DND-41 (cell line): ENCODE measurements around the gene IL21.

Source experiments
- ATAC-seq: fragments of 200-7000 bp; cut with Tn5 transposase; 3 replicates; pipeline ENCODE4 v1.9.1; 2021; ENCODE audit warnings: low read depth; ENCODE audit not compliant: insufficient read depth
- DNase-seq: peaks from one replicate; pipeline ENCODE4 v3.0.0-alpha.2; 2020
- H2AFZ ChIP-seq: 2 replicates; pipeline ENCODE4 v1.6.0; 2012; ENCODE audit warnings: low read depth, low read length
- H3K27ac ChIP-seq: 2 replicates; pipeline ENCODE4 v1.5.1; 2012; ENCODE audit warnings: low read length, inconsistent platforms
- H3K27me3 ChIP-seq: fragments of 200-600 bp; sonication (generic); 2 replicates; pipeline ENCODE4 v1.6.0; 2012; ENCODE audit warnings: low read length, mild to moderate bottlenecking, inconsistent platforms; ENCODE audit not compliant: insufficient read depth, poor library complexity
- H3K36me3 ChIP-seq: 2 replicates; pipeline ENCODE4 v1.5.1; 2012; ENCODE audit warnings: low read length, inconsistent platforms; ENCODE audit not compliant: insufficient read depth
- H3K4me1 ChIP-seq: 2 replicates; pipeline ENCODE4 v1.5.1; 2012; ENCODE audit warnings: mild to moderate bottlenecking, low read length; ENCODE audit not compliant: insufficient read depth
- H3K4me2 ChIP-seq: 2 replicates; pipeline ENCODE4 v1.6.0; 2012; ENCODE audit warnings: mild to moderate bottlenecking, moderate library complexity, low read length, inconsistent platforms; ENCODE audit not compliant: insufficient read depth
- H3K4me3 ChIP-seq, 2 experiments: fragments of 200-600 bp in 1 of 2; shearing (Covaris generic) in 1 of 2; 2 replicates each; pipeline ENCODE4 v1.5.1; 2012 to 2016; ENCODE audit warnings: inconsistent platforms in 2 of 2, low read length in 2 of 2, mild to moderate bottlenecking in 2 of 2, low read depth in 1 of 2, moderate library complexity in 1 of 2
- H3K79me2 ChIP-seq: 2 replicates; pipeline ENCODE4 v1.6.0; 2012; ENCODE audit warnings: low read length, inconsistent platforms; ENCODE audit not compliant: insufficient read depth
- H3K9ac ChIP-seq: 2 replicates; pipeline ENCODE4 v1.6.0; 2012; ENCODE audit warnings: low read depth, mild to moderate bottlenecking, inconsistent platforms, low read length, moderate library complexity
- H3K9me3 ChIP-seq: 2 replicates; pipeline ENCODE4 v1.5.1; 2012; ENCODE audit warnings: low read length, moderate library complexity, mild to moderate bottlenecking, inconsistent platforms; ENCODE audit not compliant: insufficient read depth, severe bottlenecking
- H4K20me1 ChIP-seq: 2 replicates; pipeline ENCODE4 v1.6.0; 2012; ENCODE audit warnings: low read length; ENCODE audit not compliant: insufficient read depth
- CTCF ChIP-seq: IDR thresholded peaks from 2 replicates; pipeline ENCODE4 v1.5.1; 2012; ENCODE audit warnings: borderline replicate concordance, low read length, moderate library complexity, mild to moderate bottlenecking; ENCODE audit not compliant: poor library complexity, severe bottlenecking; ENCODE audit errors: extremely low read depth
- EZH2 ChIP-seq: IDR thresholded peaks from 3 replicates; pipeline ENCODE4 v1.6.1; 2012; ENCODE audit warnings: borderline replicate concordance, low read depth, mild to moderate bottlenecking, moderate library complexity, low read length, inconsistent platforms; ENCODE audit not compliant: severe bottlenecking

The IL21 gene

DNA sequence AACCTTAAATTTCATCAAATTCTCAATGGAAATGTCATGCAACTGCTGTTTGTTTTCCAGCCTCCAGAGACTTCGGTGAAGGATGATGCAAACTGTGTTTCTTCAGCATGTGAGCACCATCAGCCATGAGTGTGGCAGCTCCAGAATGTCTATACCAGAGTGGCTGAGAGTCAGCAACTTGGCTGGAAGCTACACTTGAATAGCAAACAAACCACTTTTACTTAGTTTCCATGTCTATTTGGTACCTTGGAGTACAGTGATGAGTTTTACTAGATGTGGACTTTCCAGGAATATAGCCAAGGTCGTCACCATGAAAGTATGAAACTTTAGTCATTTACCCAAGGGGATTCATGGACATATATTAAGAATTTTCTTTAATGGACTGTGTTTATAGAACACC, 4.3 kb upstream of the IL21 start:
- H3K27ac ChIP-seq, result no peak overlapping the region
- no peak for DNase-seq

GRCh38 chr4:122624205-122624604, 3.3 kb upstream of the IL21 start:
- no peaks in the 10 kb centered on the region; the same call in 1 of the 2 replicates for H4K20me1 ChIP-seq
- ATAC-seq (no peak), DNase-seq (no peak)
- no peak overlapping the region for H3K9ac ChIP-seq
- H3K4me3 ChIP-seq, result no peak overlapping the region
- H3K9me3 ChIP-seq, result no peaks in the 10 kb centered on the region
- no peaks in the 10 kb centered on the region for H3K4me1 ChIP-seq
- no peaks in the 10 kb centered on the region for H3K36me3 ChIP-seq
- TF ChIP-seq CTCF (no peak), EZH2 (no peak)
- no peak overlapping the region for H3K27ac ChIP-seq
- no peak overlapping the region for H2AFZ ChIP-seq
- H3K79me2 ChIP-seq, result no peaks in the 10 kb centered on the region
- H3K4me2 ChIP-seq, result no peak overlapping the region
- H3K27me3 ChIP-seq, result peaks cover 36% of the 10 kb centered on the region

More for the DNA sequence above, 4.3 kb upstream of the IL21 start:
- no peaks in the 10 kb centered on the region for H3K79me2 ChIP-seq
- no peaks in the 10 kb centered on the region for H3K36me3 ChIP-seq
- H3K4me1 ChIP-seq, result no peaks in the 10 kb centered on the region
- peaks cover 41% of the 10 kb centered on the region for H3K27me3 ChIP-seq
- H3K9me3 ChIP-seq, result no peaks in the 10 kb centered on the region
- TF ChIP-seq CTCF, result no peak
- H2AFZ ChIP-seq, result no peak overlapping the region
- no peak overlapping the region for H3K4me3 ChIP-seq
- ATAC-seq, result no peak
- H4K20me1 ChIP-seq, result no peaks in the 10 kb centered on the region; the same call in 1 of the 2 replicates
- H3K9ac ChIP-seq, result no peak overlapping the region
- no peak overlapping the region for H3K4me2 ChIP-seq

- Histone ChIP-seq H3K4me1 (no peaks in the 10 kb centered on the region), H3K36me3 (no peaks in the 10 kb centered on the region), H3K9me3 (no peaks in the 10 kb centered on the region), H3K27me3 (peaks cover 35% of the 10 kb centered on the region), H3K79me2 (no peaks in the 10 kb centered on the region), H3K4me3 (no peak overlapping the region), H2AFZ (no peak overlapping the region), H3K9ac (no peak overlapping the region), H4K20me1 (no peaks in the 10 kb centered on the region; the same call in 1 of the 2 replicates), H3K27ac (no peak overlapping the region), H3K4me2 (no peak overlapping the region)
- TF ChIP-seq CTCF (no peak), EZH2 (no peak)
- no peak for ATAC-seq
- no peak for DNase-seq
These were observed 2.8 kb upstream of the IL21 start for GRCh38 chr4:122623637-122624166.

DNA sequence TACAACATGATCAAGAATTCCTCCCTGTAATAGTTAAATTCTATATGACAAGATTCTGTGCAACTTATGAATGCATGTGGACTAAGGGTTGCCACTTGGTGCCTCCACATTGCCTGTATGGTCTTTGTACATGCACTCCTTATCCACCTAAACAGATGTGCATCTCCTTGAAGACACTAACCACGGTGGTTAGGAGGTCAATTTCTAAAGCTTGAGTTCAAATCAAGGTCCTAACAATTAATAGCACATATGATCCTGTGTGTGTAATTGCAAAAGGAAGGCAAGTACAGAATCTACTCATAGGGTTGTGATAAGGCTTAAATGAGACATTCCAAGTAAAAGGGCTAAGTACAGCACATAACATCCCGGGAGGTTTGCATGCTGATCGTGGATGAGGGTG, 1.5 kb upstream of the IL21 start:
- H3K27me3 ChIP-seq, result peaks cover 35% of the 10 kb centered on the region
- H3K4me1 ChIP-seq, result no peaks in the 10 kb centered on the region
- H2AFZ ChIP-seq, result no peak overlapping the region
- TF ChIP-seq CTCF, result no peak
- TF ChIP-seq EZH2, result no peak
- ATAC-seq (no peak), DNase-seq (no peak)
- no peaks in the 10 kb centered on the region for H3K36me3 ChIP-seq
- H3K9me3 ChIP-seq, result no peaks in the 10 kb centered on the region
- H3K79me2 ChIP-seq, result no peaks in the 10 kb centered on the region
- H3K27ac ChIP-seq, result no peak overlapping the region
- no peaks in the 10 kb centered on the region; the same call in 1 of the 2 replicates for H4K20me1 ChIP-seq
- H3K4me2 ChIP-seq, result no peak overlapping the region
- no peak overlapping the region for H3K4me3 ChIP-seq
- H3K9ac ChIP-seq, result no peak overlapping the region
